Tibial artery (tissue), 4 donors: Measurements from ENCODE around the gene GRIN3A.
"Not testable (repeated sequence)": the region's sequence is repeated elsewhere in the genome, so short reads cannot be mapped to it uniquely, and the experiment has no call there.

Source experiments
- DNase-seq, 2 donors: peaks; one replicate each; pipeline ENCODE4 v3.0.0-alpha.2; 2019
- H3K27ac ChIP-seq, 2 donors: fragments of 200-600 bp; sonication (generic) in 1 of 2; 1 replicate in 1 of 2; 2 replicates in 1 of 2; pipeline ENCODE4 v1.5.1; 2018 to 2019; ENCODE audit warnings: mild to moderate bottlenecking in 1 of 2
- H3K27me3 ChIP-seq, 2 donors: fragments of 200-600 bp; sonication (generic) in 1 of 2; one replicate each; pipeline versions ENCODE4 v1.5.1 to v1.6.0; 2016 to 2019
- H3K36me3 ChIP-seq, 3 donors: fragments of 200-600 bp; sonication (generic) in 2 of 3; one replicate each; pipeline ENCODE4 v1.5.1; 2016 to 2019; ENCODE audit warnings: mild to moderate bottlenecking in 2 of 3
- H3K4me1 ChIP-seq, 4 donors: fragments of 200-600 bp; sonication (generic) in 2 of 4; 1 replicate in 3 of 4; 2 replicates in 1 of 4; pipeline ENCODE4 v1.5.1; 2016 to 2019
- H3K4me3 ChIP-seq, 2 donors: fragments of 200-600 bp; sonication (generic) in 1 of 2; 1 replicate in 1 of 2; 2 replicates in 1 of 2; pipeline ENCODE4 v1.5.1; 2018 to 2019; ENCODE audit warnings: mild to moderate bottlenecking in 2 of 2
- H3K9me3 ChIP-seq, 3 donors: fragments of 200-600 bp; sonication (generic) in 1 of 3; one replicate each; pipeline ENCODE4 v1.5.1; 2016 to 2019
- intact Hi-C: fragments of 100-400 bp; cut with DNase I; formaldehyde crosslinking; loops from one replicate; pipeline ENCODE4 v1.15.0; 2023; ENCODE audit warnings: low total_unique reads
- TF ChIP-seq, protein P1 (sequence below), 2 experiments: fragments of 200-600 bp in 1 of 2; fragments of 450-650 bp in 1 of 2; IDR thresholded peaks; one replicate each; pipeline ENCODE4 v1.5.1; 2017 to 2019; ENCODE audit warnings: antibody characterized with exemption in 2 of 2, mild to moderate bottlenecking in 1 of 2, moderate library complexity in 1 of 2

Gene GRIN3A

DNA sequence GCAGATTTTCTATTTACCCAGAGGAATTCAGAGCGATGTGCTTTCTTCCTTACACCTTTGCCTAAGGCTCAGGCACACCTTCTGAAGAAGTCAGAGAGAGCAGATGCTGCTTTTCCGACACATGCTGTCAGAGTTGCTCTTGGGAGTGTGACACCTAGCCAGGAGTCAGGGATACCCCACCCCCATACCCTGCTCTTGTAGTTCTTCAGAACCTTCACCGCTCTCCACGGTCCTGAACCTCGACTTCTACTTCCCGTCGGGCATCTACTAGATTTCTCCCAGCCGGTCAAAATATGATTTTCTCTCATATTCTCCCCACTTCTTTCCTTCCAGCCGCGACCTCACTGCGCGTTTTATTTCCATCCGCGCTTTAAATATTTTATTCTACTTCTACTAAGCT lies 1.7 kb downstream of the GRIN3A start:
- Histone ChIP-seq H3K27me3 (peaks cover 0 to 35% of the 10 kb centered on the region in 2 donors), H3K27ac (no peak overlapping the region), H3K9me3 (no peaks in the 10 kb centered on the region), H3K4me3 (no peak overlapping the region), H3K4me1 (peaks cover 0 to 20% (median 10%) of the 10 kb centered on the region in 4 donors), H3K36me3 (no peaks in the 10 kb centered on the region)
- TF ChIP-seq, protein P1, sequence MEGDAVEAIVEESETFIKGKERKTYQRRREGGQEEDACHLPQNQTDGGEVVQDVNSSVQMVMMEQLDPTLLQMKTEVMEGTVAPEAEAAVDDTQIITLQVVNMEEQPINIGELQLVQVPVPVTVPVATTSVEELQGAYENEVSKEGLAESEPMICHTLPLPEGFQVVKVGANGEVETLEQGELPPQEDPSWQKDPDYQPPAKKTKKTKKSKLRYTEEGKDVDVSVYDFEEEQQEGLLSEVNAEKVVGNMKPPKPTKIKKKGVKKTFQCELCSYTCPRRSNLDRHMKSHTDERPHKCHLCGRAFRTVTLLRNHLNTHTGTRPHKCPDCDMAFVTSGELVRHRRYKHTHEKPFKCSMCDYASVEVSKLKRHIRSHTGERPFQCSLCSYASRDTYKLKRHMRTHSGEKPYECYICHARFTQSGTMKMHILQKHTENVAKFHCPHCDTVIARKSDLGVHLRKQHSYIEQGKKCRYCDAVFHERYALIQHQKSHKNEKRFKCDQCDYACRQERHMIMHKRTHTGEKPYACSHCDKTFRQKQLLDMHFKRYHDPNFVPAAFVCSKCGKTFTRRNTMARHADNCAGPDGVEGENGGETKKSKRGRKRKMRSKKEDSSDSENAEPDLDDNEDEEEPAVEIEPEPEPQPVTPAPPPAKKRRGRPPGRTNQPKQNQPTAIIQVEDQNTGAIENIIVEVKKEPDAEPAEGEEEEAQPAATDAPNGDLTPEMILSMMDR (IDR thresholded peaks at IDR 0.05): no peak
- intact Hi-C loops: no loop called here
- DNase-seq: no peak

DNA sequence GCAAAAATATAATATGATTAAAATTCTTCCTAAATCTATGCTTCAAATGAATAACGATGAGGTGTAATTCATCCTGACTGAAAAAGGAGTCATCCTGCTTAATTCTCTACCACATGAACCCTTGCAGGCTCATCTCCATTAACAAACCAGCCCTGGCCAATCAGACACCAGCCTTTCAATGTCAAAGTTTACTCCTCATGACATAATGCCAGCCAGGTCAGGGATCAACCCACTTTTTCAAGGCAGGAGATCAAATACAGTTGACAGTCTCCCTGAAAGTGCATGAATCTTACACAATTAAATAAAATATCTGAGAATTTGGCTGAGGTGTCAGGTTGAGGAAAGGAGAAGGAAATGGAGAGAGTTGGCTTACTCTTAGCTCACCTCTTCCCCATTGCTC lies 7.0 kb downstream of the GRIN3A start:
- Histone ChIP-seq H3K4me3 (no peak overlapping the region), H3K27ac (no peak overlapping the region), H3K4me1 (no peaks in the 10 kb centered on the region), H3K27me3 (peaks cover 0 to 12% of the 10 kb centered on the region in 2 donors), H3K36me3 (no peaks in the 10 kb centered on the region), H3K9me3 (no peaks in the 10 kb centered on the region)
- intact Hi-C loops: no loop called here
- DNase-seq: no peak
- TF ChIP-seq, protein P1 (IDR thresholded peaks at IDR 0.05): no peak

DNA sequence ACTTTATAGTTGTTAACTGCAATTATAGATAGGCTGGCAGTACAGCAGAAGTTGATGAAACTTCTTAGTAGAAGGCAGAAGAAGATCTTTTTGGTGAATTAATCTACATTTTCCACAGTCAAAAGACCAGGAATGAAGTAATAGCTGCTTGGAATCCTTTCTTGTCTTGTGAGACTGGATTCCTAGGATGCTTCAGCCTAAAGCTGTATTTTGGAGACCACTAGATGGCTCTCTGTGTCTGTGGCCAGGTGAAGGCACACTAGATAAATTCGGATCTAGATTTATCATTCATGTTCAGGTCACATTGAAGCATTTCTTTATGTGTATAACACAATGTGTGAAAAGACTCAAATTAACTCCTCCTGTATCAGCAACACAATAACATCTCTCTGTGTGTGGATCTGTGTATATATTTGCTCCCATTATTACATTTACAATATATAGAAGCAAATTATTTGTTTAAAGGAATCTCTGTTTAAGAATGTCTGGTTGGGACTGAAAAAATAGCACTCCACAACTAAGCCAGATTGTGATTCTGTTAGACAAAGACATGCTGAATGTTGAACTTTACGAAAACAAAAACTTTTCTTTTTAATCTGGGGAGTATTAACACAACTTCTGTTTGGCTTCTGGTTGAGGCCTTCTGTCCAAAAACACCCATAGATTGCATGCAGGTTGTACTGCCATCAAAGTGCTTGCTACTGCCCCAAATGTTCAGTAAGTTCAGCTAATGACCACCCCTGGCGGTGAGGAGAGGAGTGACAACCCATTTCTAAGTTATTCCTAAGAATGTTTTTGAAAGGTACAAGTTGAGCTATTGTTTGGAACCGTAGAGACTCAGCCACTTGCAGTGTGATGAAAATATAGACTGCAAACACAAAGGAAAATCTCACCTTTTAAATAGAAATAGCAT lies 10.6 kb downstream of the GRIN3A start:
- TF ChIP-seq, protein P1 (IDR thresholded peaks at IDR 0.05): peak; percentile 16 to 17
- Histone ChIP-seq H3K27ac (no peak overlapping the region), H3K4me1 (no peaks in the 10 kb centered on the region), H3K4me3 (no peak overlapping the region), H3K36me3 (no peaks in the 10 kb centered on the region), H3K27me3 (no peaks in the 10 kb centered on the region), H3K9me3 (no peaks in the 10 kb centered on the region)
- DNase-seq: no peak
- intact Hi-C loops: no loop called here

DNA sequence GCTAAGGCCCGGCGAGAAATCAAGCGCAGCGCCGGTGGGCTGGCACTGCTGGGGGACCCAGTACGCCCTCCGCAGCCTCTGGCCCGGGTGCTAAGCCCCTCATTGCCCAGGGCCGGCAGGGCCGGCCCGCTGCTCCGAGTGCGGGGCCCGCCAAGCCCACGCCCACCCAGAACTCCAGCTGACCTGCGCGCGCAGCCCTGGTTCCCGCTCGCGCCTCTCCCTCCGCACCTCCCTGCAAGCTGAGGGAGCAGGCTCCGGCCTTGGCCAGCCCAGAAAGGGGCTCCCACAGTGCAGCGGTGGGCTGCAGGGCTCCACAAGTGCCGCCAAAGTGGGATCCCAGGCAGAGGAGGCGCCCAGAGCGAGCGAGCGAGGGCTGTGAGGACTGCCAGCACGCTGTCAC lies 14.2 kb downstream of the GRIN3A start:
- intact Hi-C loops, H3K4me3 ChIP-seq, H3K4me1 ChIP-seq, H3K9me3 ChIP-seq, H3K27me3 ChIP-seq, H3K27ac ChIP-seq, H3K36me3 ChIP-seq, DNase-seq: not testable (repeated sequence)

DNA sequence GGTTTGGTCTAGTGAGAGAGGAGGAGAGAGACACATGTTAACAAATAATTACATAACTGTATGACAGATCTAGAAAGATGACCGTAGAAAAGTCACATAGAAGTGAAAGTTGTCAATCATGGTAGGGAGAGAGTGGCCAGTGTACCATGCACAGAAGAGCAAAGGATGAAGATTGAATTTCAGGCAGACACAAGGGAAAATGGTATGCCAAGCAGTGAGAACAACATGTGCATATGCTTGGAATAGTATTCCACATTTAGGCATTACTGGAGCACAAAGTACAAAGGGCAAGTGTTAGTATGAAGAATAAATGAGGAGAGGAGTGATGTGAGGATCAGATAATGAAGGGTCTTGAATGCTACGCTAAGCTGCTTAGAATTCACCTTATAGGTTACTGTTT lies 20.3 kb downstream of the GRIN3A start:
- Histone ChIP-seq H3K27me3 (no peaks in the 10 kb centered on the region), H3K4me3 (no peak overlapping the region), H3K36me3 (no peaks in the 10 kb centered on the region), H3K4me1 (no peaks in the 10 kb centered on the region), H3K27ac (no peak overlapping the region), H3K9me3 (no peaks in the 10 kb centered on the region)
- TF ChIP-seq, protein P1 (IDR thresholded peaks at IDR 0.05): no peak
- DNase-seq: no peak
- intact Hi-C loops: no loop called here

DNA sequence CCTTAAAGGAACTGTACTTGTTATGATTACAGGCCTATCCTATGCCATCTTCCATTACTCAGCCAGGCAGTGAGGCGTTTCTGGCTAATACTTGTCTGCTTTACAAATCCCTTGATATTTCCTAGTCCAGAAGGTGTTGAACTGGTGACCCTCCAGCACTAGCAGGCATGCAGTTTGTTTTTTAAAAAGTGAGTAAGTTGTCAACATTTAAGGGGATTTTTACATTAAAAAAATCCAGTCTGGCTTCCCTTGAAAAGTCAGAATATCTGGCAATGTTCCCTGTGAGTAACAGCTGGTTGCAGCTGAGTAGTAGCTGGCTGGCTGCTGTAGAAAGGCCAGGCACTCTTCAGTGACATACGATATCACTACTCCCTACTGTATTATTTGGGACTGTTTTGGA lies 21.8 kb downstream of the GRIN3A start:
- H3K27ac ChIP-seq: no peak overlapping the region
- TF ChIP-seq, protein P1 (IDR thresholded peaks at IDR 0.05): no peak
- H3K27me3 ChIP-seq: peaks cover 0 to 2% of the 10 kb centered on the region in 2 donors
- no peaks in the 10 kb centered on the region for H3K36me3 ChIP-seq
- H3K4me1 ChIP-seq: no peaks in the 10 kb centered on the region
- no peaks in the 10 kb centered on the region for H3K9me3 ChIP-seq
- intact Hi-C loops: no loop called here
- H3K4me3 ChIP-seq: no peak overlapping the region
- DNase-seq: no peak
